GM12873 (cell line): ENCODE measurements around the gene TBC1D22A.

ENCODE experiments used
- TF ChIP-seq, protein P1 (sequence below): IDR thresholded peaks from 2 replicates; pipeline ENCODE4 v1.5.1; 2012; ENCODE audit warnings: low read depth, mild to moderate bottlenecking, moderate library complexity, low read length, control low read depth; ENCODE audit not compliant: insufficient read depth; ENCODE audit errors: missing control alignments

Gene TBC1D22A

GRCh38 chr22:47124961-47125360 is 362.5 kb downstream of the TBC1D22A start:
- TF ChIP-seq, protein P1, sequence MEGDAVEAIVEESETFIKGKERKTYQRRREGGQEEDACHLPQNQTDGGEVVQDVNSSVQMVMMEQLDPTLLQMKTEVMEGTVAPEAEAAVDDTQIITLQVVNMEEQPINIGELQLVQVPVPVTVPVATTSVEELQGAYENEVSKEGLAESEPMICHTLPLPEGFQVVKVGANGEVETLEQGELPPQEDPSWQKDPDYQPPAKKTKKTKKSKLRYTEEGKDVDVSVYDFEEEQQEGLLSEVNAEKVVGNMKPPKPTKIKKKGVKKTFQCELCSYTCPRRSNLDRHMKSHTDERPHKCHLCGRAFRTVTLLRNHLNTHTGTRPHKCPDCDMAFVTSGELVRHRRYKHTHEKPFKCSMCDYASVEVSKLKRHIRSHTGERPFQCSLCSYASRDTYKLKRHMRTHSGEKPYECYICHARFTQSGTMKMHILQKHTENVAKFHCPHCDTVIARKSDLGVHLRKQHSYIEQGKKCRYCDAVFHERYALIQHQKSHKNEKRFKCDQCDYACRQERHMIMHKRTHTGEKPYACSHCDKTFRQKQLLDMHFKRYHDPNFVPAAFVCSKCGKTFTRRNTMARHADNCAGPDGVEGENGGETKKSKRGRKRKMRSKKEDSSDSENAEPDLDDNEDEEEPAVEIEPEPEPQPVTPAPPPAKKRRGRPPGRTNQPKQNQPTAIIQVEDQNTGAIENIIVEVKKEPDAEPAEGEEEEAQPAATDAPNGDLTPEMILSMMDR, result no peak

DNA sequence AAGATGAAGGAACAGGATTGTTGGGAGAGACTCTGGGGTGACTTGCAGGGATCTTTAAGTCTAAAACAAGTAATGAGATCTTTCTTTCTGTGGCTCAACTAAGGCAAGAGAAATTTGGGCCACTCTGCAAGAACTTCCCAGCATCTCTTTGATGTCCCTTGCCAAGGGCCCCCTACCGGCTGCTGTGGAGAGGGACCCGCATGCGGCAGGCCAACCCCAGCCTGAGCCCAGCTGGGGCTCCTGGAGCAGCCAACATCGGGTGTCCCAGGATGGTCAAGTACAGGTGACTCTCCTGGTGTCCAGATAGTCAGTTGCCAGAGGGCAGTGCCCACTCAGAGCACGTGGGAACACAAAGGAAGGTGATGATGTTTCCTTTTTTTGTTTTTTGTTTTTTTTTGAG is 363.2 kb downstream of the TBC1D22A start:
- TF ChIP-seq, protein P1, result peak; percentile 48

DNA sequence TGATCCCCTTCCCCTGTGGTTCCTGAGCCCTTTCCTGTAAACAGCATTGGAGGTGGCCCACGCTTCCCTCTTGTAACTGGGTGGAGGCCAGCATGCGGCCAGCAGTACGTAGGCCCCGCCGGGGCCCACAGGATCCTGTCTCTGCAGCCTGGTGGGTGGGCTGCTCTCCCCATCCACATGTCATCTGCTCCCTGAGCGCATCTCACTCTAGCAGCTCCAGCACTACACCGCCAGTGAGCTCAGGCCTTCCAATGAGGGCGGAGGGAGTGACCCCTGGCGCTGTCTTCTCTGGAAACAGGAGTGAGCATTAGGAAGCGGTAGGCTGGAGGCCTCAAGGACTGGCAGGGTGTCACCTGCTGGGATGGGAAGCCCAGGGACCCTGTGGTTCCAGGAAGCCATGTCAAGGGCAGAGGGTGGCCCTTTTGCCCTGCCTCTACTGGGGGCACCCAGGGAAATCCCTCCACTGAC is 363.9 kb downstream of the TBC1D22A start:
- TF ChIP-seq, protein P1, result no peak

GRCh38 chr22:47127441-47127871 is 365.0 kb downstream of the TBC1D22A start:
- TF ChIP-seq, protein P1, result no peak

DNA sequence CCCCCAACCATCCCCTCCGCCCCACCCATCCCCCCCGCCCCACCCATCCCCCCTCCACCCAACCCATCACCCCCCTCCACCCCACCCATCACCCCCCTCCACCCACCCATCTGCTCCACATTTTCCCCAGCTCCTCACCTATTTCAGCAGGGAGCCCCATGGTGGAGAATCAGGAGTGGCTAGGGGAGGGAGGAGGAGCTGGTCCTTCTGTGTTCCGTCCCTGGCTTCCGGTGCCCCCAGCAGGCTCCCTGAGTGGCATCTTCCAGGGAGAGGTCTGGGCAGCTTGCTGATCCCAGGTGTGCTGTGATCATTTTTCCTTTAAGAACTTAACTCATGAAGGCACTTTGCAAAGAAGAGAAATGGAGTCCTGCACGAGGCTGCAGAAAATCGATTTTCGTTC is 365.8 kb downstream of the TBC1D22A start:
- TF ChIP-seq, protein P1, result no peak

DNA sequence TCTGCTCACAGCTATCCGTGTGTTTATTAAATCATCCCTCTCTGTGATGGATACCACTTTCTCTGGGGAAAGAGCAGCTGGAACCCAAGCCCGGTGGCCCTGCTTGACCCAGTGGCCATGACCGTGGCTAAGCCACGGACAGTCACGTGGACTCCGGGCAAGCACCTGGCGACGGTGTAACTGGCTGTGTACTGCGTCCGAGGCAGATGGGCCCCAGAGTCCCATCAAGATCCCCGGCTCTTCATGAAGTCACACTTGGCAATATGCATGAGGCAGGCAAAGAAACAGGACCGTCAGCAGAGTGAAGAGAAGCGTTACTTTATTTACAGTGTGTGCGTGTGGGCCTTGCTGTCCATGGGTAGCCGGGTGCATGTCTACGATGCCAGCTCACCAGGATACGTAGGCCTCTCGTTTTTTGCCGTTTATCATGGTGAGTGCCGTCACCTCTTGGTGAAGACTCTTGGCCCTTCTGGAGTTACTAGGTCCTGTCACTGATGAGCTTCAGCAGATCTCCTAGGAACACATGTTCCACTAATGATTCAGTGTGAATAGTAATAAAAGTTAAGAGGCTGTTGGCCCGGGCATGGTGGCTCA is 366.3 kb downstream of the TBC1D22A start:
- TF ChIP-seq, protein P1, result no peak

GRCh38 chr22:47129902-47130635 is 367.6 kb downstream of the TBC1D22A start:
- TF ChIP-seq, protein P1, result no peak
